ENCODE results near the gene MEP1A. TPM values are rescaled to one million over a fixed set of nuclear protein-coding genes. Genes with fewer than 3 reads are reported as not detected.
"Not testable (repeated sequence)": the region's sequence is repeated elsewhere in the genome, so short reads cannot be mapped to it uniquely, and the experiment has no call there.

Gene MEP1A
- total RNA-seq, 3 donors from 2014 or later (not counting 1 experiment from before 2014, with no cell fraction given): not detected

DNA sequence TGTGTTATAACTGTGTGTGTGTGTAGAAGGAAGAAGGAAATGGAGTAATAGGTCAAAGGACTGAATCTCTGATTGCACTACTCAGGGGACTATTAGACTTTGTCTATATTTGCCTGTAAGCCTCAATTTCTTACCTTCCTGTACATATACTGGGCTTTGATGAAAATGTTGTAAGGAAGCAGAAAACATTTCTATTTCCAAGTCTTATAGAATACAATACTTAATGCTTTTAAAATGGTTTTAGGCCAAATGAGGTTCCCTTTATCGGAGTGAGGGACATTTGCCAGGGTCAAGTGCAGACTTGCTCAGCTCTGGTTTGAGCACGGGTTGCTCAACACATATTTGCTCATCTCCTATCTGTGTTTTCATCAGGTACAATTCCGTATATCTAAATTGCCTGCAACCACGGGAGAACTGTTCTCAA lies 28.3 kb downstream of the MEP1A start:
- Histone ChIP-seq H3K27me3 (ENCODE audit: control insufficient read depth, insufficient read depth, low read length) (no peaks in the 10 kb centered on the region), H3K27ac (ENCODE audit: low read length) (no peak overlapping the region), H3K36me3 (ENCODE audit: control insufficient read depth, insufficient read depth, low read length) (no peaks in the 10 kb centered on the region), H3K4me3 (ENCODE audit: low read length) (no peak overlapping the region), H3K9me3 (ENCODE audit: control insufficient read depth, insufficient read depth, low read length) (no peaks in the 10 kb centered on the region), H3K4me1 (ENCODE audit: control insufficient read depth, insufficient read depth, low read length) (no peaks in the 10 kb centered on the region)
- H3K27me3 Mint-ChIP-seq (ENCODE audit: low read depth in 2 of 2): peaks cover 0 to 5% of the 10 kb centered on the region in 2 donors
- no peak overlapping the region for H3K4me3 Mint-ChIP-seq
- DNase-seq (no peak), ATAC-seq (no peak)
- H3K27ac Mint-ChIP-seq: no peak overlapping the region
- 96% methylated on average over 3 of the region's 4 CpGs for WGBS (ENCODE audit: insufficient coverage)
- intact Hi-C loops (cut with micrococcal nuclease): no loop called here
- H3K4me1 Mint-ChIP-seq: no peaks in the 10 kb centered on the region
- no peaks in the 10 kb centered on the region for H3K36me3 Mint-ChIP-seq
- no peaks in the 10 kb centered on the region for H3K9me3 Mint-ChIP-seq
- TF ChIP-seq, protein P1, sequence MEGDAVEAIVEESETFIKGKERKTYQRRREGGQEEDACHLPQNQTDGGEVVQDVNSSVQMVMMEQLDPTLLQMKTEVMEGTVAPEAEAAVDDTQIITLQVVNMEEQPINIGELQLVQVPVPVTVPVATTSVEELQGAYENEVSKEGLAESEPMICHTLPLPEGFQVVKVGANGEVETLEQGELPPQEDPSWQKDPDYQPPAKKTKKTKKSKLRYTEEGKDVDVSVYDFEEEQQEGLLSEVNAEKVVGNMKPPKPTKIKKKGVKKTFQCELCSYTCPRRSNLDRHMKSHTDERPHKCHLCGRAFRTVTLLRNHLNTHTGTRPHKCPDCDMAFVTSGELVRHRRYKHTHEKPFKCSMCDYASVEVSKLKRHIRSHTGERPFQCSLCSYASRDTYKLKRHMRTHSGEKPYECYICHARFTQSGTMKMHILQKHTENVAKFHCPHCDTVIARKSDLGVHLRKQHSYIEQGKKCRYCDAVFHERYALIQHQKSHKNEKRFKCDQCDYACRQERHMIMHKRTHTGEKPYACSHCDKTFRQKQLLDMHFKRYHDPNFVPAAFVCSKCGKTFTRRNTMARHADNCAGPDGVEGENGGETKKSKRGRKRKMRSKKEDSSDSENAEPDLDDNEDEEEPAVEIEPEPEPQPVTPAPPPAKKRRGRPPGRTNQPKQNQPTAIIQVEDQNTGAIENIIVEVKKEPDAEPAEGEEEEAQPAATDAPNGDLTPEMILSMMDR (IDR thresholded peaks at IDR 0.05): no peak

DNA sequence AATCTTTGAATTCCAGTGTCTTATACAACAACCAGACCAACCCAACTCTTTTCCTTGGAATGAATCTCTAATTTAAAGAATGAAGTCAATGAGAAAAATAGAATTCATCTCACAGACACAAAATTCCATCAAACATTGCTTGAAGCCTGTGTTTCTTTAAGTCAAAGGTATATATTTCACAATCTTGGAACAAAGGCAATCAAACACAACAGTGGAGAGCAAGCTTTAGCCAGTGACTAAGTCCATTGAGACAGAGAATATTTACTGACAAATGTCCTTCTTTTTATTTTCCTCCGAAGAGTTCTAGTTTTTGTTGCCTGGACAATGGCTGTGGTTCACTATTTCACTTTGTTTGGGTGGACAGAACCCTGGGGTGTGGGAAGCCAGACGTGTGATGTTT lies 35.8 kb downstream of the MEP1A start:
- DNase-seq: no peak
- Mint-ChIP-seq H3K36me3 (no peaks in the 10 kb centered on the region), H3K27me3 (ENCODE audit: low read depth in 2 of 2) (peaks cover 0 to 16% of the 10 kb centered on the region in 2 donors)

DNA sequence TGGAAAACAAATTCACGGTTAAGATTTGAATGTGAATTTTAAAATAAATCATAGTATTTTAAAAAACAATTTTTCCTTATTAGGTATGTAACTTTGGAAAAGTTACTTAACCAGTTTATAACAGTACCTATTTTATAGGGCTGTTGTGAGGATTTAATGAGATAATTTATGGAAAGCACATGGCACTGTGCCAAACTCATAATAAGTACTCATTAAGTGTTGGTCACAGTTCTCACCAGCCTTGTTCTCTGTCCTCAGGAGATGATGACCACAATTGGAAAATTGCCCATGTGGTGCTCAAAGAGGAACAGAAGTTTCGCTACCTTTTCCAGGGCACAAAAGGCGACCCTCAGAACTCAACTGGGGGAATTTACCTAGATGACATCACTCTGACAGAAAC lies 39.6 kb downstream of the MEP1A start:
- peaks cover 0 to 17% of the 10 kb centered on the region in 2 donors for H3K27me3 Mint-ChIP-seq (ENCODE audit: low read depth in 2 of 2)
- no peak overlapping the region for H3K27ac Mint-ChIP-seq
- H3K4me3 Mint-ChIP-seq: no peak overlapping the region
- no peaks in the 10 kb centered on the region for H3K36me3 Mint-ChIP-seq
- Histone ChIP-seq H3K27me3 (ENCODE audit: control insufficient read depth, insufficient read depth, low read length) (no peaks in the 10 kb centered on the region), H3K36me3 (ENCODE audit: control insufficient read depth, insufficient read depth, low read length) (no peaks in the 10 kb centered on the region), H3K4me3 (ENCODE audit: low read length) (no peak overlapping the region), H3K27ac (ENCODE audit: low read length) (no peak overlapping the region), H3K4me1 (ENCODE audit: control insufficient read depth, insufficient read depth, low read length) (no peaks in the 10 kb centered on the region), H3K9me3 (ENCODE audit: control insufficient read depth, insufficient read depth, low read length) (no peaks in the 10 kb centered on the region)
- TF ChIP-seq, protein P1 (IDR thresholded peaks at IDR 0.05): no peak
- 62% methylated on average over 2 of the region's 3 CpGs for WGBS (ENCODE audit: insufficient coverage)
- DNase-seq (no peak), ATAC-seq (no peak)
- no peaks in the 10 kb centered on the region for H3K4me1 Mint-ChIP-seq
- no peaks in the 10 kb centered on the region for H3K9me3 Mint-ChIP-seq
- intact Hi-C loops (cut with micrococcal nuclease): no loop called here

More for the DNA sequence above, 35.8 kb downstream of the MEP1A start:
- no peak overlapping the region for H3K4me3 ChIP-seq (ENCODE audit: low read length)
- H3K36me3 ChIP-seq (ENCODE audit: control insufficient read depth, insufficient read depth, low read length): no peaks in the 10 kb centered on the region
- no peaks in the 10 kb centered on the region for H3K27me3 ChIP-seq (ENCODE audit: control insufficient read depth, insufficient read depth, low read length)
- H3K4me1 ChIP-seq (ENCODE audit: control insufficient read depth, insufficient read depth, low read length): no peaks in the 10 kb centered on the region
- Mint-ChIP-seq H3K4me3 (no peak overlapping the region), H3K4me1 (no peaks in the 10 kb centered on the region), H3K27ac (no peak overlapping the region), H3K9me3 (no peaks in the 10 kb centered on the region)
- no peaks in the 10 kb centered on the region for H3K9me3 ChIP-seq (ENCODE audit: control insufficient read depth, insufficient read depth, low read length)
- ATAC-seq: no peak
- intact Hi-C loops (cut with micrococcal nuclease): no loop called here
- WGBS (ENCODE audit: insufficient coverage): 83% methylated on average over 2 of the region's 2 CpGs
- TF ChIP-seq, protein P1 (IDR thresholded peaks at IDR 0.05): no peak
- no peak overlapping the region for H3K27ac ChIP-seq (ENCODE audit: low read length)

DNA sequence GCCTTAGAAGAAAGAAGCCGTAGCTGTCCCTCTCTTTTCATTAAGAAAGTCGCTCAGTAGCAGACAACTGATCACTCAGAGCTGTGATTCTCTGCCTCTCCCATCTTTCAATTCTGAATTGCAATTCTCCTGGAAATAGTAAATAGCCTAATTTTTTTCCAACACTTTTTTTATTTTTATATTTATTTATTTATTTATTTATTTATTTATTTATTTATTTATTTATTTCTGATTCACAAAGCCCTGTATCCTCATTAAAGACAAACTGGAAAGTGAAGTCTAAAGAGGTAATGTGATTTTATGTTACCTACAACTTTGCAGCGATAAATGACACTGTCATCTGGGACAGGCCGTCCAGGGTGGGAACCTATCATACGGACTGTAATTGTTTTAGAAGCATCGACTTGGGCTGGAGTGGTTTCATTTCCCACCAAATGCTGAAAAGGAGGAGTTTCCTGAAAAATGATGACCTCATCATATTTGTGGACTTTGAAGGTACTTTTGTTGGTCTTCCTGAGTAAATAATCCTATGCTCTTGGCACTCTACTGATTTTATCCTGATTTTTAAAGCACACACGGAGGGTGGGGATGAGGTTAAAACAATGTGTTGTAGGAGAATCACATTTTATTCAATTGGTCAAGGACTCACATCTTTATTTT lies 41.2 kb downstream of the MEP1A start:
- H3K4me3 Mint-ChIP-seq; H3K4me3 ChIP-seq (ENCODE audit: low read length); H3K27ac ChIP-seq (ENCODE audit: low read length); intact Hi-C loops (cut with micrococcal nuclease); H3K9me3 ChIP-seq (ENCODE audit: control insufficient read depth, insufficient read depth, low read length); H3K27me3 ChIP-seq (ENCODE audit: control insufficient read depth, insufficient read depth, low read length); H3K36me3 ChIP-seq (ENCODE audit: control insufficient read depth, insufficient read depth, low read length); ATAC-seq; H3K4me1 ChIP-seq (ENCODE audit: control insufficient read depth, insufficient read depth, low read length); H3K27ac Mint-ChIP-seq; H3K4me1 Mint-ChIP-seq; DNase-seq; H3K9me3 Mint-ChIP-seq; H3K36me3 Mint-ChIP-seq: not testable (repeated sequence)
- 64% methylated on average over 6 of the region's 7 CpGs for WGBS (ENCODE audit: insufficient coverage)
- H3K27me3 Mint-ChIP-seq (ENCODE audit: low read depth in 2 of 2): peaks cover 0 to 17% of the 10 kb centered on the region in 2 donors

DNA sequence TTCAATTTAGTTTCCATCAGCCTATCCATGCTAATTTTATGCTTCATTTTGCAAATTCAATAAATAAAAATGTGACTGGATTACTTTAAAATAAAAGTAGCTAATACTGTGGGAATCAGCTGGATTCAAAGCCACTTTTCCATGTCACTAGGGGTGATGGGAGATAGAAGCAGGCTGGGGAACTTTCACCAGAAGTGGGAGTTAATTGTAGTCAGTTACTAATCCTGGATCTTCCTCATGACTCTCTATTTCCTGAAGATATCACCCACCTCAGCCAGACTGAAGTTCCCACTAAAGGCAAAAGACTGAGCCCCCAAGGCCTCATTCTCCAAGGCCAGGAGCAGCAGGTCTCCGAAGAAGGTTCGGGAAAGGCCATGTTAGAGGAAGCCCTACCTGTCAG lies 41.8 kb downstream of the MEP1A start:
- DNase-seq; H3K4me3 ChIP-seq (ENCODE audit: low read length); H3K36me3 Mint-ChIP-seq; H3K4me1 ChIP-seq (ENCODE audit: control insufficient read depth, insufficient read depth, low read length); H3K4me3 Mint-ChIP-seq; H3K4me1 Mint-ChIP-seq; H3K9me3 Mint-ChIP-seq; H3K36me3 ChIP-seq (ENCODE audit: control insufficient read depth, insufficient read depth, low read length); H3K9me3 ChIP-seq (ENCODE audit: control insufficient read depth, insufficient read depth, low read length); ATAC-seq; H3K27ac Mint-ChIP-seq; H3K27ac ChIP-seq (ENCODE audit: low read length); H3K27me3 ChIP-seq (ENCODE audit: control insufficient read depth, insufficient read depth, low read length); intact Hi-C loops (cut with micrococcal nuclease): not testable (repeated sequence)
- WGBS (ENCODE audit: insufficient coverage): 96% methylated on average over 2 of the region's 2 CpGs
- peaks cover 0 to 17% of the 10 kb centered on the region in 2 donors for H3K27me3 Mint-ChIP-seq (ENCODE audit: low read depth in 2 of 2)
